Endothelial cell of umbilical vein (primary cell): ENCODE measurements around the gene TREX2. TPM values are rescaled to one million over a fixed set of nuclear protein-coding genes. Genes with fewer than 3 reads are reported as not detected.
A peak's percentile ranks its signal among the peaks of the same experiment; 100 is the strongest.

ENCODE experiments used
- BruUV-seq: library from RNA; stranded (reverse); fragments of 400-500 nt; replicated peaks from 2 replicates; lab custom pipeline; 2021; lab: Mats Ljungman, UMichigan
- CTCF ChIA-PET: fragments of 300-600, 350-600 bp; sonication (Branson Sonifier 250); formaldehyde crosslinking; loops from one replicate; lab custom pipeline; 2021; ENCODE audit warnings: antibody characterized with exemption, inconsistent platforms; lab: Charles Lee
- POLR2A ChIA-PET: fragments of 300-600, 350-600 bp; sonication (Branson Sonifier 250); formaldehyde crosslinking; loops from one replicate; lab custom pipeline; 2021; ENCODE audit warnings: antibody characterized with exemption, inconsistent platforms; lab: Charles Lee
- DNase-seq: peaks from one replicate; pipeline ENCODE4 v3.0.0-alpha.2; 2011; ENCODE audit warnings: low read depth, low spot score
- FAIRE-seq: peaks from 2 replicates; lab custom pipeline; 2011; peaks lifted over from hg19 to GRCh38; lab: Jason Lieb, UNC
- H2AFZ ChIP-seq: 2 replicates; pipeline ENCODE4 v1.6.0; 2012; ENCODE audit warnings: low read depth, low read length, control low read depth, inconsistent platforms
- H3K27ac ChIP-seq: 2 replicates; pipeline ENCODE4 v1.5.1; 2011; ENCODE audit warnings: low read depth, mild to moderate bottlenecking, control low read depth, low read length, moderate library complexity; ENCODE audit not compliant: insufficient read depth
- H3K27me3 ChIP-seq, 2 experiments: 2 replicates each; pipeline versions ENCODE4 v1.6.0 to v1.6.1; 2011; ENCODE audit warnings: low read length in 2 of 2, mixed read lengths in 1 of 2; ENCODE audit not compliant: control insufficient read depth in 2 of 2, insufficient read depth in 2 of 2
- H3K36me3 ChIP-seq, 2 experiments: 2 replicates in 1 of 2; 3 replicates in 1 of 2; pipeline ENCODE4 v1.5.1; 2011; ENCODE audit warnings: low read length in 2 of 2, mild to moderate bottlenecking in 1 of 2, moderate library complexity in 1 of 2; ENCODE audit not compliant: control insufficient read depth in 2 of 2, insufficient read depth in 2 of 2; ENCODE audit errors: extremely low read depth in 1 of 2
- H3K4me1 ChIP-seq: 3 replicates; pipeline ENCODE4 v1.5.1; 2011; ENCODE audit warnings: mild to moderate bottlenecking, low read length; ENCODE audit not compliant: control insufficient read depth, insufficient read depth; ENCODE audit errors: extremely low read depth
- H3K4me2 ChIP-seq: 2 replicates; pipeline ENCODE4 v1.6.1; 2011; ENCODE audit warnings: low read length, control low read depth, mixed read lengths; ENCODE audit not compliant: insufficient read depth
- H3K4me3 ChIP-seq, 3 experiments: fragments of 200-600 bp in 1 of 3; sonication (generic), shearing (Covaris generic) in 1 of 3; replicated peaks in 1 of 3; 2 replicates each; pipeline ENCODE4 v1.5.1; 2011 to 2016; ENCODE audit warnings: control low read depth in 3 of 3, low read length in 3 of 3, mild to moderate bottlenecking in 2 of 3, inconsistent platforms in 1 of 3, low read depth in 1 of 3, moderate library complexity in 1 of 3; ENCODE audit not compliant: insufficient read depth in 1 of 3
- H3K79me2 ChIP-seq: 2 replicates; pipeline ENCODE4 v1.6.0; 2012; ENCODE audit warnings: low read length, inconsistent platforms; ENCODE audit not compliant: control insufficient read depth, insufficient read depth
- H3K9ac ChIP-seq: replicated peaks from 2 replicates; pipeline ENCODE3; 2011; ENCODE audit warnings: low read length, control low read depth; ENCODE audit not compliant: insufficient read depth; ENCODE audit errors: extremely low read depth
- H3K9me1 ChIP-seq: replicated peaks from 3 replicates; pipeline ENCODE4 v1.6.0; 2011; ENCODE audit warnings: mild to moderate bottlenecking, low read length; ENCODE audit not compliant: control insufficient read depth, insufficient read depth; ENCODE audit errors: extremely low read depth
- H3K9me3 ChIP-seq: replicated peaks from 2 replicates; pipeline ENCODE4 v1.5.1; 2012; ENCODE audit warnings: low read length, inconsistent platforms; ENCODE audit not compliant: control insufficient read depth, insufficient read depth
- H4K20me1 ChIP-seq: replicated peaks from 2 replicates; pipeline ENCODE3; 2011; ENCODE audit warnings: mild to moderate bottlenecking, low read length; ENCODE audit not compliant: control insufficient read depth, insufficient read depth; ENCODE audit errors: extremely low read depth
- CTCF ChIP-seq, 2 donors: IDR thresholded peaks; 1 replicate in 1 of 2; 2 replicates in 1 of 2; pipeline ENCODE4 v1.5.1; 2011; ENCODE audit warnings: low read length in 2 of 2, mild to moderate bottlenecking in 2 of 2, moderate library complexity in 2 of 2, control low read depth in 1 of 2, inconsistent platforms in 1 of 2, low read depth in 1 of 2; ENCODE audit not compliant: insufficient read depth in 1 of 2; ENCODE audit errors: extremely low read depth in 1 of 2
- EZH2 ChIP-seq: IDR thresholded peaks from 2 replicates; pipeline ENCODE4 v1.6.1; 2012; ENCODE audit warnings: borderline replicate concordance, low read depth, mild to moderate bottlenecking, moderate library complexity, low read length, inconsistent platforms; ENCODE audit not compliant: severe bottlenecking
- FOS ChIP-seq: IDR thresholded peaks from 2 replicates; pipeline ENCODE4 v1.6.1; 2011; ENCODE audit warnings: mild to moderate bottlenecking, low read length, moderate library complexity, borderline replicate concordance; ENCODE audit not compliant: insufficient read depth
- GATA2 ChIP-seq: IDR thresholded peaks from 2 replicates; pipeline ENCODE4 v1.7.0; 2011; ENCODE audit warnings: low read depth, mild to moderate bottlenecking, moderate library complexity, mixed read lengths, low read length; ENCODE audit not compliant: insufficient read length, insufficient read depth
- JUN ChIP-seq: IDR thresholded peaks from 2 replicates; pipeline ENCODE4 v1.6.1; 2011; ENCODE audit warnings: borderline replicate concordance, low read depth; ENCODE audit not compliant: insufficient read length, insufficient read depth
- MYC ChIP-seq: IDR thresholded peaks from one replicate; pipeline ENCODE4 v1.6.1; 2011; ENCODE audit warnings: mild to moderate bottlenecking, low read depth, low read length
- POLR2A ChIP-seq: IDR thresholded peaks from 2 replicates; pipeline ENCODE4 v1.6.1; 2012; ENCODE audit warnings: low read depth, mild to moderate bottlenecking, control low read depth, low read length
- POLR2AphosphoS5 ChIP-seq: IDR thresholded peaks from 2 replicates; pipeline ENCODE4 v1.6.1; 2012; ENCODE audit warnings: low read depth, mild to moderate bottlenecking, control low read depth, low read length, moderate library complexity; ENCODE audit not compliant: insufficient read depth
- dilution Hi-C: fragments of 300-500 bp; cut with MboI; formaldehyde crosslinking; loops from one replicate; pipeline ENCODE4 v1.15.0; 2019; ENCODE audit warnings: low sequenced_read_pairs; ENCODE audit not compliant: extremely low pct_ligation_motif_present
- intact Hi-C: fragments of 100-400 bp; cut with micrococcal nuclease; formaldehyde crosslinking; loops from one replicate; pipeline ENCODE4 v1.10.0; 2022
- polyA plus RNA-seq, 4 experiments: library from polyadenylated mRNA; depleted of rRNA in 3 of 4; stranded (reverse) in 3 of 4; unstranded in 1 of 4; fragments of >200 nt; gene quantifications; 2 replicates each; pipeline versions ENCODE4 v1.2.1 to v1.2.3, GENCODE V29; 2011 to 2012; ENCODE audit warnings: missing spikeins in 1 of 4
- total RNA-seq: library from RNA; stranded (reverse); gene quantifications from 2 replicates; pipeline ENCODE4 v1.2.3, GENCODE V29; 2021
- TF ChIP-seq, protein P1 (sequence below): IDR thresholded peaks from 2 replicates; pipeline ENCODE4 v1.6.1; 2011; ENCODE audit not compliant: insufficient read depth, insufficient read length

The TREX2 gene
- total and polyA plus RNA-seq, 2 donors (not counting 3 experiments of a cell fraction or from before 2014, with no cell fraction given) = 0.82 to 0.99 TPM

DNA sequence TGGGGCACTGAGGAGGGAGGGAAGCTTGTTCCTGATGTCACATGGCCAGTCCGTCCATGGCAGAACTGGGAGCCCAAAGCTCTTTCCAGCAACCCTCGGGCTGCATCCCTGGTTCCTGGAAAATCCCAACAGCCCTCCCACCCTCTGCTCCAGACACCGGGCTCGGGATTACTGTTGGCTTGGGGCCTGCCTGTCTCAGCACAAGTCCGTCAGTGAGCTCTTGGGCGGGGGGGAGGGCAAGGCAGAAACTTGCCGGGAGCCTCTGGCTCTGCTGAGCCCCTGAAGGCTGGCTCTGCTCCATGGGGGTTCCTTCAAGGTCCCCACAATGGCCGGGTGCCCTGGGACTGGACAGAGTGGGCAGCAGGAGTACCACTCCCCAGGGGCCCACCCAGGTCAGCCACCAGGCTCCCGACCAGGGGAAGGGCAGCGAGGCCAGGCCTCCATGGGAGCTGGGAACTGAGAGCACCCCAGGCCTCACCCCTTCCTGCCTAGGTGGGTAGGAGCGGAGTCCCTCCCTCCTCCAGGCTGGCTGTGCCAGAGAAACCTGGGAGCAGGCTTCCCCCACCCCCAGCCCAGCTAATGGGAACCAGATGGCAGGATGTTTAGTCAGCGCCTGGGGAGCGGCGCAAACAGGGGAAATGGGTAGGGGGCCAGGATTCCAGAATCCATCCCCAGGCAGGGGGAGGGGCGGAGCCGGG, 31.0 kb upstream of the TREX2 start:
- H3K27ac ChIP-seq = peak overlapping the region; percentile 73
- no peak overlapping the region for H3K4me3 ChIP-seq
- no peaks in the 10 kb centered on the region for H3K9me3 ChIP-seq
- H3K9ac ChIP-seq = peak overlapping the region; percentile 51
- CTCF ChIA-PET = interaction anchor here (1.1 to 2.3 kb wide), 7 partner anchors 9 to 30 kb away, joined by 3 to 11 read pairs (median 7); partner anchors contain the start of gene BGN
- TF ChIP-seq FOS = peak; percentile 35
- no peak for TF ChIP-seq EZH2
- BruUV-seq = no TSS peak
- intact Hi-C loops = loop anchor here (1.0 kb wide), 1 partner anchor 11 kb away; no protein-coding TSS in a partner anchor
- H2AFZ ChIP-seq = no peak overlapping the region
- no peaks in the 10 kb centered on the region for H4K20me1 ChIP-seq
- H3K79me2 ChIP-seq = no peaks in the 10 kb centered on the region
- peak; percentile 87 for DNase-seq
- dilution Hi-C loops = no loop called here
- H3K36me3 ChIP-seq = no peaks in the 10 kb centered on the region
- no peaks in the 10 kb centered on the region for H3K27me3 ChIP-seq
- no peaks in the 10 kb centered on the region for H3K9me1 ChIP-seq
- no peak overlapping the region for H3K4me2 ChIP-seq
- FAIRE-seq = peak; percentile 94
- peaks cover 28% of the 10 kb centered on the region for H3K4me1 ChIP-seq
- POLR2A ChIA-PET = interaction anchor here (0.5 to 1.6 kb wide), 3 partner anchors 15 to 156 kb away, joined by 4 to 6 read pairs (median 4); partner anchors contain the start of gene BGN

- no peaks in the 10 kb centered on the region for H3K36me3 ChIP-seq
- H3K79me2 ChIP-seq = no peaks in the 10 kb centered on the region
- no peak overlapping the region for H3K4me2 ChIP-seq
- H3K9me3 ChIP-seq = no peaks in the 10 kb centered on the region
- intact Hi-C loops (no loop called here), dilution Hi-C loops (no loop called here)
- H3K4me3 ChIP-seq = no peak overlapping the region
- no peaks in the 10 kb centered on the region for H4K20me1 ChIP-seq
- H3K9ac ChIP-seq = no peak overlapping the region
- no peaks in the 10 kb centered on the region for H3K9me1 ChIP-seq
- H2AFZ ChIP-seq = no peak overlapping the region
- CTCF ChIA-PET = interaction anchor here (1.4 to 6.8 kb wide), 4 partner anchors 16 to 31 kb away, joined by 7 to 189 read pairs (median 10); partner anchors contain the start of gene BGN
- no peaks in the 10 kb centered on the region for H3K27me3 ChIP-seq
- no TSS peak for BruUV-seq
- TF ChIP-seq JUN = no peak
- TF ChIP-seq EZH2 = no peak
- no peak for TF ChIP-seq MYC
- TF ChIP-seq GATA2 = no peak
- TF ChIP-seq POLR2A = no peak
- no peak for TF ChIP-seq POLR2AphosphoS5
- no peak for TF ChIP-seq FOS
- TF ChIP-seq CTCF (IDR thresholded peaks at IDR 0.05; ENCODE audit: extremely low read depth in 1 of 2, insufficient read depth in 1 of 2, low read depth in 1 of 2, low read length in 2 of 2) = no peak
- TF ChIP-seq, protein P1, sequence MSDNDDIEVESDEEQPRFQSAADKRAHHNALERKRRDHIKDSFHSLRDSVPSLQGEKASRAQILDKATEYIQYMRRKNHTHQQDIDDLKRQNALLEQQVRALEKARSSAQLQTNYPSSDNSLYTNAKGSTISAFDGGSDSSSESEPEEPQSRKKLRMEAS = no peak
- FAIRE-seq = peak; percentile 21
- POLR2A ChIA-PET = interaction anchor here (1.2 to 1.6 kb wide), 2 partner anchors 16 to 19 kb away, joined by 4 to 6 read pairs; partner anchors contain the start of gene BGN
- no peak for DNase-seq
- peak overlapping the region; percentile 73 for H3K27ac ChIP-seq
- peaks cover 28% of the 10 kb centered on the region for H3K4me1 ChIP-seq
Observed at GRCh38 chrX:153475751-153476281, 30.0 kb upstream of the TREX2 start.
